HepG2 (cell line): Measurements from ENCODE around the gene ATP13A1. TPM values are rescaled to one million over a fixed set of nuclear protein-coding genes. Genes with fewer than 3 reads are reported as not detected.

Experiments
- FUBP1 ChIP-seq: sonication (generic); formaldehyde crosslinking; IDR thresholded peaks from 2 replicates; pipeline ENCODE4 v1.5.1; 2020; ENCODE audit warnings: missing genetic modification reagents, mild to moderate bottlenecking, borderline replicate concordance
- HNRNPH1 ChIP-seq: fragments of 200-400 bp; formaldehyde crosslinking; optimal IDR thresholded peaks from 2 replicates; pipeline ENCODE3; 2017; ENCODE audit warnings: mild to moderate bottlenecking, low read depth, low read length
- KAT7 ChIP-seq: IDR thresholded peaks from 2 replicates; pipeline ENCODE4 v1.6.1; 2018; ENCODE audit warnings: borderline replicate concordance, missing compliant biosample characterization
- KDM4B ChIP-seq: sonication (generic); formaldehyde crosslinking; IDR thresholded peaks from 2 replicates; pipeline ENCODE4 v1.4.0; 2020; ENCODE audit warnings: missing genetic modification reagents
- MIER3 ChIP-seq: IDR thresholded peaks from 2 replicates; pipeline ENCODE4 v1.6.1; 2016; ENCODE audit warnings: missing compliant biosample characterization, borderline replicate concordance
- MXD3 ChIP-seq: IDR thresholded peaks from 2 replicates; pipeline ENCODE4 v1.6.1; 2016; ENCODE audit warnings: mild to moderate bottlenecking, missing biosample characterization, missing genetic modification reagents
- PAWR ChIP-seq: sonication (generic); formaldehyde crosslinking; IDR thresholded peaks from 2 replicates; pipeline ENCODE4 v1.4.0; 2020; ENCODE audit warnings: missing genetic modification reagents, mild to moderate bottlenecking, borderline replicate concordance
- RERE ChIP-seq: IDR thresholded peaks from 2 replicates; pipeline ENCODE4 v1.6.1; 2016; ENCODE audit warnings: low read depth, missing genetic modification reagents, missing compliant biosample characterization
- SNAPC4 ChIP-seq: sonication (generic); formaldehyde crosslinking; IDR thresholded peaks from 2 replicates; pipeline ENCODE4 v1.4.0; 2020; ENCODE audit warnings: mild to moderate bottlenecking, missing genetic modification reagents
- SOX5 ChIP-seq: IDR thresholded peaks from 2 replicates; pipeline ENCODE4 v1.6.1; 2016; ENCODE audit warnings: borderline replicate concordance
- ZNF800 ChIP-seq: sonication (generic); formaldehyde crosslinking; IDR thresholded peaks from 2 replicates; pipeline ENCODE4 v1.4.0; 2020; ENCODE audit warnings: missing genetic modification reagents
- ZNF878 ChIP-seq: sonication (generic); formaldehyde crosslinking; IDR thresholded peaks from 2 replicates; pipeline ENCODE4 v1.8.1; 2023; ENCODE audit warnings: mild to moderate bottlenecking, missing genetic modification reagents, moderate library complexity
- polyA plus RNA-seq, 8 experiments: library from polyadenylated mRNA; depleted of rRNA in 3 of 8; stranded (reverse) in 7 of 8; unstranded in 1 of 8; fragments of >200 nt; fragmentation: Illumina TruSeq in 4 of 8; extraction: Trizol in 4 of 8; gene quantifications; 2 replicates each; pipeline versions ENCODE4 v1.2.1 to v1.2.3, GENCODE V29; 2011 to 2016; ENCODE audit warnings: low read depth in 4 of 8, missing spikeins in 1 of 8, mixed read lengths in 1 of 8; ENCODE audit not compliant: insufficient read depth in 1 of 8
- total RNA-seq, 5 experiments: library from RNA; depleted of rRNA; stranded (reverse); fragments of >200 nt; fragmentation: Illumina TruSeq; extraction: Trizol; gene quantifications; 2 replicates each; pipeline ENCODE4 v1.2.3, GENCODE V29; 2016; ENCODE audit warnings: low read depth in 1 of 5

Gene ATP13A1
- total and polyA plus RNA-seq, 2 of the 13 experiments (the other 11 are each of a cell fraction or from before 2014, with no cell fraction given), result 23.2 to 41.7 TPM

GRCh38 chr19:19668230-19669012 is 4.9 kb upstream of the ATP13A1 start, which contains the start of gene ZNF101 (continued):
- TF ChIP-seq SOX5 (CRISPR knock-in tag) (peak; percentile 77; the same call in 1 of the 2 replicates), PAWR (CRISPR knock-in tag) (no peak), MXD3 (peak; percentile 56; the same call in 1 of the 2 replicates), KAT7 (CRISPR knock-in tag) (peak; percentile 68; the same call in 1 of the 2 replicates), RERE (CRISPR knock-in tag) (0 out of 2 replicates have a peak, but pooled peaks have one; percentile 26), HNRNPH1 (no peak), ZNF800 (CRISPR knock-in tag) (no peak), SNAPC4 (no peak), ZNF878 (0 out of 2 replicates have a peak, but pooled peaks have one; percentile 27), FUBP1 (CRISPR knock-in tag) (no peak), MIER3 (CRISPR knock-in tag) (peak; percentile 67; the same call in 1 of the 2 replicates), KDM4B (peak; percentile 87; the same call in 1 of the 2 replicates)
